ENCODE data around the gene SPRN.

DNA sequence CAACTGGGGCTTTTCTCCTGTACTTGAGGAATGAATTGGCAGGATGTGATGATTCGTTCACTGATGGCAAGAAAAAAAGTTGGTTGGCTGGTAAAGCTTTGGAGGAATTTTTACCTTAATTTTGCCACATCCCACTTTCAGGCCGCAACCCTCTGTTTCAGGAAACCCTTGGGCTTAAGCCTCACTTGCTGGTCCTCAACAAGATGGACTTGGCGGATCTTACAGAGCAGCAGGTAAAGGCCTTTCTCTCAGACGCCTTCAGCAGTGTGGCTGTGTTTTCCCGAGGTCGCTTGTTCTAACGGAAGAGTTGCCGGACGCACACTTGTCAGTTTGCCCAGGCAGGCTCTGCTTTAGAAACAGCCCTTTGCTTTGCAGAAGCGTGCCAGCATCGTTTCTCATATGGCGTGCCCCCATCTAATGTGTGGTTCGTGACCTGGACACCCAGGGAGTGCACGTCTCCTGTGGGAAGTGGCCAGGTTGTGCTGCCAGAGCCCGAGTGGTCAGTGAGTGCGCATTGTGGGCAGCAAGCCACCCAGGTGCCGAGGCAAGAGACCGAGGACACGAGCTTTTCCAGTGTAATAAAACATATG lies 28.3 kb downstream of the SPRN start:
- TF ChIP-seq POLR2A (IDR thresholded peaks at IDR 0.05): no peak
- TF ChIP-seq, protein P1, sequence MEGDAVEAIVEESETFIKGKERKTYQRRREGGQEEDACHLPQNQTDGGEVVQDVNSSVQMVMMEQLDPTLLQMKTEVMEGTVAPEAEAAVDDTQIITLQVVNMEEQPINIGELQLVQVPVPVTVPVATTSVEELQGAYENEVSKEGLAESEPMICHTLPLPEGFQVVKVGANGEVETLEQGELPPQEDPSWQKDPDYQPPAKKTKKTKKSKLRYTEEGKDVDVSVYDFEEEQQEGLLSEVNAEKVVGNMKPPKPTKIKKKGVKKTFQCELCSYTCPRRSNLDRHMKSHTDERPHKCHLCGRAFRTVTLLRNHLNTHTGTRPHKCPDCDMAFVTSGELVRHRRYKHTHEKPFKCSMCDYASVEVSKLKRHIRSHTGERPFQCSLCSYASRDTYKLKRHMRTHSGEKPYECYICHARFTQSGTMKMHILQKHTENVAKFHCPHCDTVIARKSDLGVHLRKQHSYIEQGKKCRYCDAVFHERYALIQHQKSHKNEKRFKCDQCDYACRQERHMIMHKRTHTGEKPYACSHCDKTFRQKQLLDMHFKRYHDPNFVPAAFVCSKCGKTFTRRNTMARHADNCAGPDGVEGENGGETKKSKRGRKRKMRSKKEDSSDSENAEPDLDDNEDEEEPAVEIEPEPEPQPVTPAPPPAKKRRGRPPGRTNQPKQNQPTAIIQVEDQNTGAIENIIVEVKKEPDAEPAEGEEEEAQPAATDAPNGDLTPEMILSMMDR (IDR thresholded peaks at IDR 0.05): no peak

Data from right lobe of liver (tissue), 4 donors.